ENCODE results near the gene CGREF1. TPM values are rescaled to one million over a fixed set of nuclear protein-coding genes. Genes with fewer than 3 reads are reported as not detected.

The CGREF1 gene
- total and polyA plus RNA-seq, 2 experiments from 2014 or later, result 0.48 to 0.55 TPM

- no peak overlapping the region for H3K4me3 ChIP-seq
- no peak for TF ChIP-seq CTCF (IDR thresholded peaks at IDR 0.05; ENCODE audit: low read depth, low read length)
- no peaks in the 10 kb centered on the region for H3K4me1 ChIP-seq (ENCODE audit: low read depth)
- no peaks in the 10 kb centered on the region for H3K36me3 ChIP-seq
- H3K9me3 ChIP-seq (ENCODE audit: low read depth), result no peaks in the 10 kb centered on the region
- DNase-seq (ENCODE audit: low read depth in 1 of 2, low spot score in 1 of 2), result no peak
- peaks cover 9% of the 10 kb centered on the region for H3K27me3 ChIP-seq
- no peak overlapping the region for H3K27ac ChIP-seq
Measured at GRCh38 chr2:27145682-27146081, 26.8 kb upstream of the CGREF1 start.

- Histone ChIP-seq H3K9me3 (ENCODE audit: low read depth) (no peaks in the 10 kb centered on the region), H3K4me3 (no peak overlapping the region), H3K27ac (no peak overlapping the region), H3K36me3 (no peaks in the 10 kb centered on the region), H3K27me3 (peaks cover 9% of the 10 kb centered on the region), H3K4me1 (ENCODE audit: low read depth) (no peaks in the 10 kb centered on the region)
- no peak for DNase-seq (ENCODE audit: low read depth in 1 of 2, low spot score in 1 of 2)
- TF ChIP-seq CTCF (IDR thresholded peaks at IDR 0.05; ENCODE audit: low read depth, low read length), result no peak
Measured at GRCh38 chr2:27143285-27143684, 24.4 kb upstream of the CGREF1 start.

GRCh38 chr2:27139310-27139709, 20.4 kb upstream of the CGREF1 start, which contains the start of gene PRR30:
TSS of gene PRR30 (minus strand) at chr2:27139410. CDS start at chr2:27138329, 1,081 bp downstream.
- H3K27ac ChIP-seq, result no peak within 1 kb of the TSS
- H3K4me3 ChIP-seq, result no peak within 1 kb of the TSS
- no peak for DNase-seq (ENCODE audit: low read depth in 1 of 2, low spot score in 1 of 2)
- H3K36me3 ChIP-seq, result no peaks in the 10 kb centered on the region
- TF ChIP-seq CTCF (IDR thresholded peaks at IDR 0.05; ENCODE audit: low read depth, low read length), result no peak
- H3K9me3 ChIP-seq (ENCODE audit: low read depth), result no peaks in the 10 kb centered on the region
- H3K27me3 ChIP-seq, result peaks cover 9% of the 10 kb centered on the region
- H3K4me1 ChIP-seq (ENCODE audit: low read depth), result no peaks in the 10 kb centered on the region

GRCh38 chr2:27138111-27138510, 19.2 kb upstream of the CGREF1 start:
- Histone ChIP-seq H3K27me3 (peaks cover 5% of the 10 kb centered on the region), H3K4me3 (no peak overlapping the region), H3K9me3 (ENCODE audit: low read depth) (no peaks in the 10 kb centered on the region), H3K27ac (no peak overlapping the region), H3K36me3 (no peaks in the 10 kb centered on the region), H3K4me1 (ENCODE audit: low read depth) (peaks cover 5% of the 10 kb centered on the region)
- no peak for TF ChIP-seq CTCF (IDR thresholded peaks at IDR 0.05; ENCODE audit: low read depth, low read length)
- DNase-seq (ENCODE audit: low read depth in 1 of 2, low spot score in 1 of 2), result no peak

- no peak overlapping the region for H3K4me3 ChIP-seq
- no peaks in the 10 kb centered on the region for H3K9me3 ChIP-seq (ENCODE audit: low read depth)
- DNase-seq (ENCODE audit: low read depth in 1 of 2, low spot score in 1 of 2), result no peak
- TF ChIP-seq CTCF (IDR thresholded peaks at IDR 0.05; ENCODE audit: low read depth, low read length), result no peak
- no peak overlapping the region for H3K27ac ChIP-seq
- no peaks in the 10 kb centered on the region for H3K27me3 ChIP-seq
- peaks cover 5% of the 10 kb centered on the region for H3K4me1 ChIP-seq (ENCODE audit: low read depth)
- no peaks in the 10 kb centered on the region for H3K36me3 ChIP-seq
Measured at GRCh38 chr2:27137322-27137935, 18.5 kb upstream of the CGREF1 start.
